SIG-M5 (cell line): ENCODE data around the gene GADL1.

Source experiments
- DNase-seq: peaks from one replicate; lab custom pipeline; 2025; lab: John Stamatoyannopoulos, UW

The GADL1 gene

GRCh38 chr3:30756218-30756617 is 138.2 kb downstream of the GADL1 start:
- DNase-seq: no peak

GRCh38 chr3:30754426-30754825 is 140.0 kb downstream of the GADL1 start:
- DNase-seq: no peak

- no peak for DNase-seq
Measured at GRCh38 chr3:30753766-30754165, 140.7 kb downstream of the GADL1 start.

- no peak for DNase-seq
Measured at GRCh38 chr3:30752970-30753369, 141.5 kb downstream of the GADL1 start.

GRCh38 chr3:30752491-30752890 is 142.0 kb downstream of the GADL1 start:
- no peak for DNase-seq

GRCh38 chr3:30751610-30752299 is 142.7 kb downstream of the GADL1 start:
- DNase-seq: no peak

- DNase-seq: no peak
Measured at GRCh38 chr3:30750967-30751366, 143.5 kb downstream of the GADL1 start.

GRCh38 chr3:30749230-30749629 is 145.2 kb downstream of the GADL1 start:
- DNase-seq: no peak

- no peak for DNase-seq
Measured at GRCh38 chr3:30747771-30748281, 146.6 kb downstream of the GADL1 start.

GRCh38 chr3:30743641-30744317 is 150.7 kb downstream of the GADL1 start:
- DNase-seq: no peak

- no peak for DNase-seq
Measured at GRCh38 chr3:30742796-30743619, 151.5 kb downstream of the GADL1 start.

GRCh38 chr3:30741889-30742288 is 152.6 kb downstream of the GADL1 start:
- DNase-seq: no peak

GRCh38 chr3:30738605-30739004 is 155.9 kb downstream of the GADL1 start:
- DNase-seq: no peak

GRCh38 chr3:30737743-30738499 is 156.5 kb downstream of the GADL1 start:
- DNase-seq: no peak

GRCh38 chr3:30733696-30734095 is 160.8 kb downstream of the GADL1 start:
- no peak for DNase-seq

- DNase-seq: no peak
Measured at GRCh38 chr3:30733209-30733608, 161.3 kb downstream of the GADL1 start.

- DNase-seq: no peak
Measured at GRCh38 chr3:30730967-30731366, 163.5 kb downstream of the GADL1 start.

GRCh38 chr3:30729936-30730335 is 164.5 kb downstream of the GADL1 start:
- no peak for DNase-seq

GRCh38 chr3:30729512-30729911 is 164.9 kb downstream of the GADL1 start:
- DNase-seq: no peak

GRCh38 chr3:30728143-30728542 is 166.3 kb downstream of the GADL1 start:
- no peak for DNase-seq

GRCh38 chr3:30724863-30725262 is 169.6 kb downstream of the GADL1 start:
- DNase-seq: no peak

- no peak for DNase-seq
Measured at GRCh38 chr3:30723211-30723610, 171.2 kb downstream of the GADL1 start.
